ENCODE data around the gene ADARB2. TPM values are rescaled to one million over a fixed set of nuclear protein-coding genes. Genes with fewer than 3 reads are reported as not detected.
"Not testable (repeated sequence)": the region's sequence is repeated elsewhere in the genome, so short reads cannot be mapped to it uniquely, and the experiment has no call there.

Gene ADARB2
- total and polyA plus RNA-seq, 5 donors from 2014 or later = 0.27 to 2.9 (median 0.69) TPM; not detected in 1

GRCh38 chr10:1251769-1252168 is 485.6 kb downstream of the ADARB2 start:
- Histone ChIP-seq H3K27me3 (ENCODE audit: control insufficient read depth, insufficient read depth, low read length) (peaks cover 11% of the 10 kb centered on the region), H3K4me1 (ENCODE audit: control insufficient read depth, insufficient read depth, low read length, poor library complexity, severe bottlenecking) (peaks cover 4% of the 10 kb centered on the region), H3K9me3 (ENCODE audit: control insufficient read depth in 2 of 2, low read length in 2 of 2) (no peaks in the 10 kb centered on the region), H3K4me3 (ENCODE audit: low read depth, low read length) (no peak overlapping the region), H3K27ac (ENCODE audit: insufficient read depth, low read length, poor library complexity, severe bottlenecking) (no peak overlapping the region), H3K36me3 (ENCODE audit: control insufficient read depth, insufficient read depth, low read length) (no peaks in the 10 kb centered on the region)
- Mint-ChIP-seq H3K4me3 (no peak overlapping the region), H3K36me3 (peaks cover 5% of the 10 kb centered on the region), H3K4me1 (peaks cover 0 to 23% (median 8%) of the 10 kb centered on the region in 4 donors), H3K27ac (no peak overlapping the region), H3K9me3 (peaks cover 0 to 7% (median 5%) of the 10 kb centered on the region in 7 donors), H3K27me3 (peaks cover 45% of the 10 kb centered on the region)
- ATAC-seq (ENCODE audit: low read depth in 2 of 2) (no peak), DNase-seq (no peak)

- no peaks in the 10 kb centered on the region for H3K9me3 ChIP-seq (ENCODE audit: control insufficient read depth in 2 of 2, low read length in 2 of 2)
- Mint-ChIP-seq H3K27ac (no peak overlapping the region), H3K4me1 (peaks cover 0 to 18% (median 8%) of the 10 kb centered on the region in 4 donors), H3K9me3 (peaks cover 0 to 9% (median 5%) of the 10 kb centered on the region in 7 donors), H3K27me3 (peaks cover 46% of the 10 kb centered on the region), H3K4me3 (no peak overlapping the region), H3K36me3 (peaks cover 5% of the 10 kb centered on the region)
- H3K27ac ChIP-seq (ENCODE audit: insufficient read depth, low read length, poor library complexity, severe bottlenecking) = no peak overlapping the region
- H3K4me3 ChIP-seq (ENCODE audit: low read depth, low read length) = no peak overlapping the region
- H3K27me3 ChIP-seq (ENCODE audit: control insufficient read depth, insufficient read depth, low read length) = peaks cover 5% of the 10 kb centered on the region
- ATAC-seq (ENCODE audit: low read depth in 2 of 2) (no peak), DNase-seq (no peak)
- no peaks in the 10 kb centered on the region for H3K36me3 ChIP-seq (ENCODE audit: control insufficient read depth, insufficient read depth, low read length)
- H3K4me1 ChIP-seq (ENCODE audit: control insufficient read depth, insufficient read depth, low read length, poor library complexity, severe bottlenecking) = no peaks in the 10 kb centered on the region
These were observed 488.0 kb downstream of the ADARB2 start for GRCh38 chr10:1249142-1249920.

GRCh38 chr10:1248262-1248630 is 489.1 kb downstream of the ADARB2 start:
- H3K36me3 ChIP-seq (ENCODE audit: control insufficient read depth, insufficient read depth, low read length); ATAC-seq (ENCODE audit: low read depth in 2 of 2); H3K9me3 ChIP-seq (ENCODE audit: control insufficient read depth in 2 of 2, low read length in 2 of 2); H3K4me1 Mint-ChIP-seq; H3K9me3 Mint-ChIP-seq; H3K27me3 ChIP-seq (ENCODE audit: control insufficient read depth, insufficient read depth, low read length); DNase-seq; H3K4me3 ChIP-seq (ENCODE audit: low read depth, low read length); H3K36me3 Mint-ChIP-seq; H3K4me1 ChIP-seq (ENCODE audit: control insufficient read depth, insufficient read depth, low read length, poor library complexity, severe bottlenecking); H3K27ac ChIP-seq (ENCODE audit: insufficient read depth, low read length, poor library complexity, severe bottlenecking); H3K4me3 Mint-ChIP-seq; H3K27ac Mint-ChIP-seq: not testable (repeated sequence)
- H3K27me3 Mint-ChIP-seq = peaks cover 44% of the 10 kb centered on the region

GRCh38 chr10:1247598-1248261 is 489.6 kb downstream of the ADARB2 start:
- peaks cover 40% of the 10 kb centered on the region for H3K27me3 Mint-ChIP-seq
- DNase-seq (no peak), ATAC-seq (ENCODE audit: low read depth in 2 of 2) (no peak)
- peaks cover 0 to 4% (median 0%) of the 10 kb centered on the region in 4 donors for H3K4me1 Mint-ChIP-seq
- H3K36me3 Mint-ChIP-seq = no peaks in the 10 kb centered on the region
- H3K9me3 Mint-ChIP-seq = peaks cover 0 to 3% (median under 1%) of the 10 kb centered on the region in 7 donors
- Histone ChIP-seq H3K4me3 (ENCODE audit: low read depth, low read length) (no peak overlapping the region), H3K27ac (ENCODE audit: insufficient read depth, low read length, poor library complexity, severe bottlenecking) (no peak overlapping the region), H3K36me3 (ENCODE audit: control insufficient read depth, insufficient read depth, low read length) (no peaks in the 10 kb centered on the region), H3K9me3 (ENCODE audit: control insufficient read depth in 2 of 2, low read length in 2 of 2) (no peaks in the 10 kb centered on the region), H3K4me1 (ENCODE audit: control insufficient read depth, insufficient read depth, low read length, poor library complexity, severe bottlenecking) (no peaks in the 10 kb centered on the region), H3K27me3 (ENCODE audit: control insufficient read depth, insufficient read depth, low read length) (peaks cover 5% of the 10 kb centered on the region)
- no peak overlapping the region for H3K4me3 Mint-ChIP-seq
- no peak overlapping the region for H3K27ac Mint-ChIP-seq

GRCh38 chr10:1244493-1244892 is 492.8 kb downstream of the ADARB2 start:
- peaks cover 17% of the 10 kb centered on the region for H3K27me3 Mint-ChIP-seq
- H3K27ac Mint-ChIP-seq = peak overlapping the region in 1 of 3 donors; percentile 36

GRCh38 chr10:1243486-1244234 is 493.7 kb downstream of the ADARB2 start:
- Mint-ChIP-seq H3K4me3 (no peak overlapping the region), H3K4me1 (peaks cover 0 to 9% (median 3%) of the 10 kb centered on the region in 4 donors), H3K27ac (no peak overlapping the region), H3K9me3 (peaks cover 0 to 3% (median 0%) of the 10 kb centered on the region in 7 donors), H3K27me3 (peaks cover 14% of the 10 kb centered on the region), H3K36me3 (no peaks in the 10 kb centered on the region)
- peaks cover under 1% of the 10 kb centered on the region for H3K27me3 ChIP-seq (ENCODE audit: control insufficient read depth, insufficient read depth, low read length)
- DNase-seq (no peak), ATAC-seq (ENCODE audit: low read depth in 2 of 2) (no peak)
- H3K36me3 ChIP-seq (ENCODE audit: control insufficient read depth, insufficient read depth, low read length) = no peaks in the 10 kb centered on the region
- no peaks in the 10 kb centered on the region for H3K9me3 ChIP-seq (ENCODE audit: control insufficient read depth in 2 of 2, low read length in 2 of 2)
- no peak overlapping the region for H3K4me3 ChIP-seq (ENCODE audit: low read depth, low read length)
- no peak overlapping the region for H3K27ac ChIP-seq (ENCODE audit: insufficient read depth, low read length, poor library complexity, severe bottlenecking)
- peaks cover 8% of the 10 kb centered on the region for H3K4me1 ChIP-seq (ENCODE audit: control insufficient read depth, insufficient read depth, low read length, poor library complexity, severe bottlenecking)

More at GRCh38 chr10:1244493-1244892, 492.8 kb downstream of the ADARB2 start:
- Histone ChIP-seq H3K27me3 (ENCODE audit: control insufficient read depth, insufficient read depth, low read length) (peaks cover 3% of the 10 kb centered on the region), H3K27ac (ENCODE audit: insufficient read depth, low read length, poor library complexity, severe bottlenecking) (no peak overlapping the region), H3K36me3 (ENCODE audit: control insufficient read depth, insufficient read depth, low read length) (no peaks in the 10 kb centered on the region), H3K9me3 (ENCODE audit: control insufficient read depth in 2 of 2, low read length in 2 of 2) (no peaks in the 10 kb centered on the region), H3K4me3 (ENCODE audit: low read depth, low read length) (no peak overlapping the region), H3K4me1 (ENCODE audit: control insufficient read depth, insufficient read depth, low read length, poor library complexity, severe bottlenecking) (peaks cover 8% of the 10 kb centered on the region)
- Mint-ChIP-seq H3K4me3 (no peak overlapping the region), H3K9me3 (peaks cover 0 to 3% (median under 1%) of the 10 kb centered on the region in 7 donors), H3K4me1 (peaks cover 0 to 9% (median 3%) of the 10 kb centered on the region in 4 donors), H3K36me3 (no peaks in the 10 kb centered on the region)
- DNase-seq (no peak), ATAC-seq (ENCODE audit: low read depth in 2 of 2) (no peak)

GRCh38 chr10:1242975-1243374 is 494.4 kb downstream of the ADARB2 start:
- no peak for DNase-seq
- Histone ChIP-seq H3K4me1 (ENCODE audit: control insufficient read depth, insufficient read depth, low read length, poor library complexity, severe bottlenecking) (peaks cover 8% of the 10 kb centered on the region), H3K4me3 (ENCODE audit: low read depth, low read length) (no peak overlapping the region), H3K36me3 (ENCODE audit: control insufficient read depth, insufficient read depth, low read length) (no peaks in the 10 kb centered on the region), H3K9me3 (ENCODE audit: control insufficient read depth in 2 of 2, low read length in 2 of 2) (no peaks in the 10 kb centered on the region), H3K27ac (ENCODE audit: insufficient read depth, low read length, poor library complexity, severe bottlenecking) (no peak overlapping the region), H3K27me3 (ENCODE audit: control insufficient read depth, insufficient read depth, low read length) (no peaks in the 10 kb centered on the region)
- peaks cover 0 to 3% (median 0%) of the 10 kb centered on the region in 7 donors for H3K9me3 Mint-ChIP-seq
- peaks cover 0 to 9% (median 3%) of the 10 kb centered on the region in 4 donors for H3K4me1 Mint-ChIP-seq
- no peak overlapping the region for H3K4me3 Mint-ChIP-seq
- no peak overlapping the region for H3K27ac Mint-ChIP-seq
- no peaks in the 10 kb centered on the region for H3K36me3 Mint-ChIP-seq
- peaks cover 12% of the 10 kb centered on the region for H3K27me3 Mint-ChIP-seq
- ATAC-seq (ENCODE audit: low read depth in 2 of 2) = no peak
